Lower leg skin (tissue), 4 donors: ENCODE results near the gene UGT1A4. TPM values are rescaled to one million over a fixed set of nuclear protein-coding genes. Genes with fewer than 3 reads are reported as not detected.

Experiments
- DNase-seq, 2 donors: peaks; one replicate each; pipeline ENCODE4 v3.0.0-alpha.2; 2019; ENCODE audit warnings: low spot score in 2 of 2
- H3K4me3 ChIP-seq: fragments of 200-600 bp; sonication (generic); 2 replicates; pipeline ENCODE4 v1.5.1; 2017; ENCODE audit warnings: mild to moderate bottlenecking, low read depth; ENCODE audit not compliant: poor library complexity, severe bottlenecking
- CTCF ChIP-seq, 3 donors: fragments of 450-650 bp; IDR thresholded peaks; one replicate each; pipeline ENCODE4 v1.5.1; 2016; ENCODE audit warnings: antibody characterized with exemption in 3 of 3, mild to moderate bottlenecking in 3 of 3, moderate library complexity in 2 of 3
- POLR2A ChIP-seq, 2 donors: fragments of 450-650 bp; IDR thresholded peaks; one replicate each; pipeline ENCODE4 v1.6.1; 2016 to 2017; ENCODE audit warnings: antibody characterized with exemption in 2 of 2, mild to moderate bottlenecking in 1 of 2, moderate library complexity in 1 of 2
- WGBS, 2 donors: methylation state at CpG; one replicate each; pipeline ENCODE4 v1.1.5; 2018; 5-methylcytosine and 5-hydroxymethylcytosine counted together
- intact Hi-C: fragments of 100-400 bp; cut with DNase I; formaldehyde crosslinking; loops from one replicate; pipeline ENCODE4 v1.15.0; 2023; ENCODE audit warnings: low total_unique reads
- total RNA-seq, 4 donors: library from RNA; depleted of rRNA; stranded (reverse); fragments of >200 nt; gene quantifications; one replicate each; pipeline ENCODE4 v1.1.0, GENCODE V29; 2016

UGT1A4 gene
- total RNA-seq, 4 donors from 2014 or later = 1.0 to 2.9 (median 2.4) TPM

- intact Hi-C loops = no loop called here
- 54 to 83% methylated on average over 2 of the region's 2 CpGs for WGBS, 2 donors
- peak in 1 of 2 donors; percentile 42 for DNase-seq
Observed at GRCh38 chr2:233814056-233814835, 95.7 kb downstream of the UGT1A4 start.

GRCh38 chr2:233815861-233816260 lies 97.3 kb downstream of the UGT1A4 start:
- WGBS, 2 donors = 71 to 75% methylated on average over 6 of the region's 6 CpGs
- intact Hi-C loops = no loop called here

More at GRCh38 chr2:233814056-233814835, 95.7 kb downstream of the UGT1A4 start:
- H3K4me3 ChIP-seq = no peak overlapping the region
- TF ChIP-seq CTCF (IDR thresholded peaks at IDR 0.05) (no peak), POLR2A (IDR thresholded peaks at IDR 0.05) (no peak)

GRCh38 chr2:233816334-233816733 lies 97.8 kb downstream of the UGT1A4 start:
- WGBS, 2 donors = 40 to 61% methylated on average over 2 of the region's 2 CpGs
- peak in 1 of 2 donors; percentile 68 for DNase-seq
- no peak for TF ChIP-seq POLR2A (IDR thresholded peaks at IDR 0.05)
- no peak for TF ChIP-seq CTCF (IDR thresholded peaks at IDR 0.05)
- intact Hi-C loops = no loop called here
- H3K4me3 ChIP-seq = no peak overlapping the region

More at GRCh38 chr2:233815861-233816260, 97.3 kb downstream of the UGT1A4 start:
- TF ChIP-seq CTCF (IDR thresholded peaks at IDR 0.05) (no peak), POLR2A (IDR thresholded peaks at IDR 0.05) (no peak)
- no peak for DNase-seq
- H3K4me3 ChIP-seq = no peak overlapping the region

GRCh38 chr2:233816771-233817170 lies 98.2 kb downstream of the UGT1A4 start:
- WGBS, 2 donors = 85 to 92% methylated on average over 4 of the region's 4 CpGs
- intact Hi-C loops = no loop called here
- no peak for TF ChIP-seq POLR2A (IDR thresholded peaks at IDR 0.05)
- no peak for TF ChIP-seq CTCF (IDR thresholded peaks at IDR 0.05)
- no peak overlapping the region for H3K4me3 ChIP-seq
- peak in 1 of 2 donors; percentile 43 for DNase-seq

- H3K4me3 ChIP-seq = no peak overlapping the region
- DNase-seq = peak in 1 of 2 donors; percentile 58
- intact Hi-C loops = no loop called here
- 78 to 81% methylated on average over 3 of the region's 3 CpGs for WGBS, 2 donors
- TF ChIP-seq POLR2A (IDR thresholded peaks at IDR 0.05) = no peak
- no peak for TF ChIP-seq CTCF (IDR thresholded peaks at IDR 0.05)
Observed at GRCh38 chr2:233817361-233817911, 98.9 kb downstream of the UGT1A4 start.
